ENCODE data around the gene SPECC1.
"Not testable (repeated sequence)": the region's sequence is repeated elsewhere in the genome, so short reads cannot be mapped to it uniquely, and the experiment has no call there.

Gene SPECC1

GRCh38 chr17:20244671-20245070, 235.5 kb downstream of the SPECC1 start:
- DNase-seq = peak; percentile 44 to 67

- no peak for DNase-seq
These were observed 237.5 kb downstream of the SPECC1 start for GRCh38 chr17:20246692-20247091.

GRCh38 chr17:20253323-20253722, 244.2 kb downstream of the SPECC1 start:
- no peak for DNase-seq

GRCh38 chr17:20254541-20254940, 245.4 kb downstream of the SPECC1 start:
- no peak for DNase-seq

GRCh38 chr17:20256144-20256543, 247.0 kb downstream of the SPECC1 start:
- no peak for DNase-seq

- no peak for DNase-seq
These were observed 247.8 kb downstream of the SPECC1 start for GRCh38 chr17:20257008-20257407.

GRCh38 chr17:20257798-20258197, 248.6 kb downstream of the SPECC1 start:
- DNase-seq = no peak

GRCh38 chr17:20259668-20260067, 250.5 kb downstream of the SPECC1 start:
- DNase-seq = no peak

GRCh38 chr17:20260268-20260667, 251.1 kb downstream of the SPECC1 start:
- no peak for DNase-seq

GRCh38 chr17:20262226-20263114, 253.3 kb downstream of the SPECC1 start:
- no peak for DNase-seq

GRCh38 chr17:20263115-20263433, 253.9 kb downstream of the SPECC1 start:
- not testable (repeated sequence) for DNase-seq

- DNase-seq = no peak
These were observed 254.4 kb downstream of the SPECC1 start for GRCh38 chr17:20263595-20263994.

- DNase-seq = no peak
These were observed 255.8 kb downstream of the SPECC1 start for GRCh38 chr17:20264996-20265395.

- no peak for DNase-seq
These were observed 257.8 kb downstream of the SPECC1 start for GRCh38 chr17:20266806-20267458.

GRCh38 chr17:20267459-20267842, 258.3 kb downstream of the SPECC1 start:
- DNase-seq = no peak

GRCh38 chr17:20270369-20270768, 261.2 kb downstream of the SPECC1 start:
- no peak for DNase-seq

- no peak for DNase-seq
These were observed 262.0 kb downstream of the SPECC1 start for GRCh38 chr17:20271011-20271610.

GRCh38 chr17:20273741-20274500, 264.8 kb downstream of the SPECC1 start:
- no peak for DNase-seq

GRCh38 chr17:20275653-20276052, 266.5 kb downstream of the SPECC1 start:
- DNase-seq = no peak

- no peak for DNase-seq
These were observed 267.3 kb downstream of the SPECC1 start for GRCh38 chr17:20276421-20276820.

- DNase-seq = no peak
These were observed 269.6 kb downstream of the SPECC1 start for GRCh38 chr17:20278805-20279204.

GRCh38 chr17:20279631-20280030, 270.5 kb downstream of the SPECC1 start:
- no peak for DNase-seq

- DNase-seq = no peak
These were observed 270.9 kb downstream of the SPECC1 start for GRCh38 chr17:20280051-20280450.
